ENCODE results near the gene ADAP1.

The ADAP1 gene

GRCh38 chr7:921581-922333 lies 32.7 kb downstream of the ADAP1 start (continued):
- TF ChIP-seq ZNF558 (tag by site-specific recombination; IDR thresholded peaks at IDR 0.05) (no peak), ZNF24 (tag by site-specific recombination; IDR thresholded peaks at IDR 0.05) (no peak)

DNA sequence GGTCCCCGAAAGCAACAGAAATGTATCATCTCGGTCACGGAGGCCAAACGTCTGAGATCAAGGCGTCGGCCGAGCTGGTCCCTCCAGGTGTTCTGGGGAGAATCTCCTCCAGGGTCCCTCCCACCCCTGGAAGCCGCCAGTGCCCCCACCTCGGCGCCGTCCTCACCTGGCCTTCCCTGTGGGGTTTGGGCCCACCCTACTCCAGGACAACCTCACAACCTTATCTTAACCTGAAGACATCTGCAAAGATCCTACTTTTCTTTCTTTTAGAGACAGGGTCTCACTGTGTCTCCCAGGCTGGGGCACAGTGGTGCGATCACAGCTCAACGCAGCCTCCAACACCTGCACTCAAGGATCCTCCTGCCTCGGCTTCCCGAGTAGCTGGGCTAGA lies 33.4 kb downstream of the ADAP1 start:
- POLR2A ChIA-PET = no interaction called here

More for the DNA sequence above, 33.4 kb downstream of the ADAP1 start:
- TF ChIP-seq ZBTB48 (tag by site-specific recombination; IDR thresholded peaks at IDR 0.05) (no peak), IKZF3 (tag by site-specific recombination; IDR thresholded peaks at IDR 0.05) (no peak), ZNF76 (tag by site-specific recombination; IDR thresholded peaks at IDR 0.05; ENCODE audit: borderline replicate concordance, low read depth) (no peak), KLF8 (tag by site-specific recombination; IDR thresholded peaks at IDR 0.05) (no peak), ZFP69B (tag by site-specific recombination; IDR thresholded peaks at IDR 0.05) (no peak), ZNF791 (tag by site-specific recombination; IDR thresholded peaks at IDR 0.05) (no peak), ZNF596 (tag by site-specific recombination; IDR thresholded peaks at IDR 0.05) (no peak), ZNF654 (tag by site-specific recombination; IDR thresholded peaks at IDR 0.05; ENCODE audit: low read depth) (no peak), ZNF768 (tag by site-specific recombination; IDR thresholded peaks at IDR 0.05) (no peak), ZNF24 (tag by site-specific recombination; IDR thresholded peaks at IDR 0.05) (no peak), HOXA7 (CRISPR knock-in tag; IDR thresholded peaks at IDR 0.05; ENCODE audit: borderline replicate concordance) (no peak), MZF1 (tag by site-specific recombination; IDR thresholded peaks at IDR 0.05; ENCODE audit: borderline replicate concordance) (no peak), KLF16 (tag by site-specific recombination; IDR thresholded peaks at IDR 0.05) (no peak)
- TF ChIP-seq, protein P1, sequence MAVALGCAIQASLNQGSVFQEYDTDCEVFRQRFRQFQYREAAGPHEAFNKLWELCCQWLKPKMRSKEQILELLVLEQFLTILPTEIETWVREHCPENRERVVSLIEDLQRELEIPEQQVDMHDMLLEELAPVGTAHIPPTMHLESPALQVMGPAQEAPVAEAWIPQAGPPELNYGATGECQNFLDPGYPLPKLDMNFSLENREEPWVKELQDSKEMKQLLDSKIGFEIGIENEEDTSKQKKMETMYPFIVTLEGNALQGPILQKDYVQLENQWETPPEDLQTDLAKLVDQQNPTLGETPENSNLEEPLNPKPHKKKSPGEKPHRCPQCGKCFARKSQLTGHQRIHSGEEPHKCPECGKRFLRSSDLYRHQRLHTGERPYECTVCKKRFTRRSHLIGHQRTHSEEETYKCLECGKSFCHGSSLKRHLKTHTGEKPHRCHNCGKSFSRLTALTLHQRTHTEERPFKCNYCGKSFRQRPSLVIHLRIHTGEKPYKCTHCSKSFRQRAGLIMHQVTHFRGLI (tag by site-specific recombination; IDR thresholded peaks at IDR 0.05) = no peak
- TF ChIP-seq, protein P2, sequence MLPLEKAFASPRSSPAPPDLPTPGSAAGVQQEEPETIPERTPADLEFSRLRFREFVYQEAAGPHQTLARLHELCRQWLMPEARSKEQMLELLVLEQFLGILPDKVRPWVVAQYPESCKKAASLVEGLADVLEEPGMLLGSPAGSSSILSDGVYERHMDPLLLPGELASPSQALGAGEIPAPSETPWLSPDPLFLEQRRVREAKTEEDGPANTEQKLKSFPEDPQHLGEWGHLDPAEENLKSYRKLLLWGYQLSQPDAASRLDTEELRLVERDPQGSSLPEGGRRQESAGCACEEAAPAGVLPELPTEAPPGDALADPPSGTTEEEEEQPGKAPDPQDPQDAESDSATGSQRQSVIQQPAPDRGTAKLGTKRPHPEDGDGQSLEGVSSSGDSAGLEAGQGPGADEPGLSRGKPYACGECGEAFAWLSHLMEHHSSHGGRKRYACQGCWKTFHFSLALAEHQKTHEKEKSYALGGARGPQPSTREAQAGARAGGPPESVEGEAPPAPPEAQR (tag by site-specific recombination; IDR thresholded peaks at IDR 0.05) = no peak
- TF ChIP-seq, protein P3, sequence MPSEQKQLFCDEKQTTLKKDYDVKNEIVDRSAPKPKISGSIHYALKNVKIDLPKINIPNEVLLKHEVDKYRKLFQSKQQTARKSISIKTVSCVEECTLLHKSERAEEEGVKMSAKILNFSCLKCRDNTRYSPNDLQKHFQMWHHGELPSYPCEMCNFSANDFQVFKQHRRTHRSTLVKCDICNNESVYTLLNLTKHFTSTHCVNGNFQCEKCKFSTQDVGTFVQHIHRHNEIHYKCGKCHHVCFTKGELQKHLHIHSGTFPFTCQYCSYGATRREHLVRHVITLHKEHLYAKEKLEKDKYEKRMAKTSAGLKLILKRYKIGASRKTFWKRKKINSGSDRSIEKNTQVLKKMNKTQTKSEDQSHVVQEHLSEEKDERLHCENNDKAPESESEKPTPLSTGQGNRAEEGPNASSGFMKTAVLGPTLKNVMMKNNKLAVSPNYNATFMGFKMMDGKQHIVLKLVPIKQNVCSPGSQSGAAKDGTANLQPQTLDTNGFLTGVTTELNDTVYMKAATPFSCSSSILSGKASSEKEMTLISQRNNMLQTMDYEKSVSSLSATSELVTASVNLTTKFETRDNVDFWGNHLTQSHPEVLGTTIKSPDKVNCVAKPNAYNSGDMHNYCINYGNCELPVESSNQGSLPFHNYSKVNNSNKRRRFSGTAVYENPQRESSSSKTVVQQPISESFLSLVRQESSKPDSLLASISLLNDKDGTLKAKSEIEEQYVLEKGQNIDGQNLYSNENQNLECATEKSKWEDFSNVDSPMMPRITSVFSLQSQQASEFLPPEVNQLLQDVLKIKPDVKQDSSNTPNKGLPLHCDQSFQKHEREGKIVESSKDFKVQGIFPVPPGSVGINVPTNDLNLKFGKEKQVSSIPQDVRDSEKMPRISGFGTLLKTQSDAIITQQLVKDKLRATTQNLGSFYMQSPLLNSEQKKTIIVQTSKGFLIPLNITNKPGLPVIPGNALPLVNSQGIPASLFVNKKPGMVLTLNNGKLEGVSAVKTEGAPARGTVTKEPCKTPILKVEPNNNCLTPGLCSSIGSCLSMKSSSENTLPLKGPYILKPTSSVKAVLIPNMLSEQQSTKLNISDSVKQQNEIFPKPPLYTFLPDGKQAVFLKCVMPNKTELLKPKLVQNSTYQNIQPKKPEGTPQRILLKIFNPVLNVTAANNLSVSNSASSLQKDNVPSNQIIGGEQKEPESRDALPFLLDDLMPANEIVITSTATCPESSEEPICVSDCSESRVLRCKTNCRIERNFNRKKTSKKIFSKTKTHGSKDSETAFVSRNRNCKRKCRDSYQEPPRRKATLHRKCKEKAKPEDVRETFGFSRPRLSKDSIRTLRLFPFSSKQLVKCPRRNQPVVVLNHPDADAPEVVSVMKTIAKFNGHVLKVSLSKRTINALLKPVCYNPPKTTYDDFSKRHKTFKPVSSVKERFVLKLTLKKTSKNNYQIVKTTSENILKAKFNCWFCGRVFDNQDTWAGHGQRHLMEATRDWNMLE (tag by site-specific recombination; conservative IDR thresholded peaks at IDR 0.05; ENCODE audit: low read depth) = no peak
- no peaks in the 10 kb centered on the region for H3K36me3 ChIP-seq (ENCODE audit: control insufficient read depth in 2 of 2, insufficient read depth in 1 of 2, low read length in 2 of 2)
- CTCF ChIA-PET = interaction anchor here (0.9 kb wide), 1 partner anchor 72 kb away, joined by 3 read pairs; no protein-coding TSS in a partner anchor
- H3K4me3 ChIP-seq (ENCODE audit: low read depth, low read length) = no peak overlapping the region
- H3K9me3 ChIP-seq (ENCODE audit: control insufficient read depth, insufficient read depth, low read depth, low read length) = no peaks in the 10 kb centered on the region
- no peaks in the 10 kb centered on the region for H3K4me1 ChIP-seq (ENCODE audit: control insufficient read depth, insufficient read depth, low read length)
- H3K27ac ChIP-seq (ENCODE audit: extremely low read depth, low read depth, low read length) = no peak overlapping the region
